Colonic mucosa (tissue), 4 donors: ENCODE data around the gene ABHD3. TPM values are rescaled to one million over a fixed set of nuclear protein-coding genes. Genes with fewer than 3 reads are reported as not detected.
"Not testable (repeated sequence)": the region's sequence is repeated elsewhere in the genome, so short reads cannot be mapped to it uniquely, and the experiment has no call there.

Experiments used
- DNase-seq: peaks from one replicate; pipeline ENCODE4 v3.0.0-alpha.2; 2020
- H3K27ac ChIP-seq: fragments of 200-600 bp; one replicate; pipeline ENCODE4 v1.8.0; 2021
- H3K27me3 ChIP-seq: fragments of 200-600 bp; one replicate; pipeline ENCODE4 v1.8.0; 2021
- H3K36me3 ChIP-seq: fragments of 200-600 bp; one replicate; pipeline ENCODE4 v1.8.0; 2021
- H3K4me1 ChIP-seq: fragments of 200-600 bp; one replicate; pipeline ENCODE4 v1.8.0; 2021; ENCODE audit warnings: mild to moderate bottlenecking
- H3K4me3 ChIP-seq: fragments of 200-600 bp; one replicate; pipeline ENCODE4 v1.8.0; 2021
- H3K9ac ChIP-seq, 2 donors: one replicate each; pipeline ENCODE4 v1.7.0; 2013; ENCODE audit warnings: control low read depth in 2 of 2, low read depth in 2 of 2, low read length in 2 of 2
- H3K9me3 ChIP-seq: fragments of 200-600 bp; one replicate; pipeline ENCODE4 v1.8.0; 2021
- intact Hi-C: fragments of 100-400 bp; cut with DNase I; formaldehyde crosslinking; loops from one replicate; pipeline ENCODE4 v1.14.1; 2022
- total RNA-seq, 2 donors: library from RNA; stranded (reverse); fragmentation: NEBNext Ultra II Directional in 1 of 2; extraction: Animal tissue kit (Norgen Biotek cat#: 25700) in 1 of 2; gene quantifications; one replicate each; pipeline ENCODE4 v1.2.1, GENCODE V29; 2021
- TF ChIP-seq, protein P1 (sequence below): fragments of 200-600 bp; IDR thresholded peaks from one replicate; pipeline ENCODE4 v1.8.0; 2022; ENCODE audit warnings: antibody characterized with exemption, mild to moderate bottlenecking
- donor health status: healthy.
- donor health status: DM: no; HTN: no; CAD: no.
- donor health status: DM: no; HTN: no; CAD: no.

The ABHD3 gene
- total RNA-seq, 2 donors from 2014 or later: 69.3 to 105 TPM

DNA sequence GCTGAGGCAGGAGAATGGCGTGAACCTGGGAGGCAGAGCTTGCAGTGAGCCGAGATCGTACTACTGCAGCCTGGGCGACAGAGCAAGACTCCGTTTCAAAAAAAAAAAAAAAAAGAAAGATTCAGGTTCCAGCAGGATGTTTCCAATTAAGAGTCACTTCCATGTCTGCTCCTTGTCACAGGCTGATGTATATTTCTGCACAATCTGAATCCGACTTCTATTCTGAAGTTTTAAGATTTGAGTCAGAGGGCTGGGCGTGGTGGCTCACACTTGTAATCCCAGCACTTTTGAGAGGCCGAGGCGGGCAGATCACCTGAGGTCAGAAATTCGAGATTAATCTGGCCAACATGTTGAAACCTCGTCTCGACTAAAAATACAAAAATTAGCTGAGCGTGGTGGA lies 67.8 kb downstream of the ABHD3 start:
- intact Hi-C loops: no loop called here
- DNase-seq: no peak
- H3K27me3 ChIP-seq: no peaks in the 10 kb centered on the region
- peaks cover under 1% of the 10 kb centered on the region for H3K36me3 ChIP-seq
- H3K4me1 ChIP-seq: no peaks in the 10 kb centered on the region
- no peaks in the 10 kb centered on the region for H3K9me3 ChIP-seq
- H3K9ac ChIP-seq: no peak overlapping the region
- H3K27ac ChIP-seq: no peak overlapping the region
- no peak overlapping the region for H3K4me3 ChIP-seq
- TF ChIP-seq, protein P1, sequence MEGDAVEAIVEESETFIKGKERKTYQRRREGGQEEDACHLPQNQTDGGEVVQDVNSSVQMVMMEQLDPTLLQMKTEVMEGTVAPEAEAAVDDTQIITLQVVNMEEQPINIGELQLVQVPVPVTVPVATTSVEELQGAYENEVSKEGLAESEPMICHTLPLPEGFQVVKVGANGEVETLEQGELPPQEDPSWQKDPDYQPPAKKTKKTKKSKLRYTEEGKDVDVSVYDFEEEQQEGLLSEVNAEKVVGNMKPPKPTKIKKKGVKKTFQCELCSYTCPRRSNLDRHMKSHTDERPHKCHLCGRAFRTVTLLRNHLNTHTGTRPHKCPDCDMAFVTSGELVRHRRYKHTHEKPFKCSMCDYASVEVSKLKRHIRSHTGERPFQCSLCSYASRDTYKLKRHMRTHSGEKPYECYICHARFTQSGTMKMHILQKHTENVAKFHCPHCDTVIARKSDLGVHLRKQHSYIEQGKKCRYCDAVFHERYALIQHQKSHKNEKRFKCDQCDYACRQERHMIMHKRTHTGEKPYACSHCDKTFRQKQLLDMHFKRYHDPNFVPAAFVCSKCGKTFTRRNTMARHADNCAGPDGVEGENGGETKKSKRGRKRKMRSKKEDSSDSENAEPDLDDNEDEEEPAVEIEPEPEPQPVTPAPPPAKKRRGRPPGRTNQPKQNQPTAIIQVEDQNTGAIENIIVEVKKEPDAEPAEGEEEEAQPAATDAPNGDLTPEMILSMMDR: no peak

DNA sequence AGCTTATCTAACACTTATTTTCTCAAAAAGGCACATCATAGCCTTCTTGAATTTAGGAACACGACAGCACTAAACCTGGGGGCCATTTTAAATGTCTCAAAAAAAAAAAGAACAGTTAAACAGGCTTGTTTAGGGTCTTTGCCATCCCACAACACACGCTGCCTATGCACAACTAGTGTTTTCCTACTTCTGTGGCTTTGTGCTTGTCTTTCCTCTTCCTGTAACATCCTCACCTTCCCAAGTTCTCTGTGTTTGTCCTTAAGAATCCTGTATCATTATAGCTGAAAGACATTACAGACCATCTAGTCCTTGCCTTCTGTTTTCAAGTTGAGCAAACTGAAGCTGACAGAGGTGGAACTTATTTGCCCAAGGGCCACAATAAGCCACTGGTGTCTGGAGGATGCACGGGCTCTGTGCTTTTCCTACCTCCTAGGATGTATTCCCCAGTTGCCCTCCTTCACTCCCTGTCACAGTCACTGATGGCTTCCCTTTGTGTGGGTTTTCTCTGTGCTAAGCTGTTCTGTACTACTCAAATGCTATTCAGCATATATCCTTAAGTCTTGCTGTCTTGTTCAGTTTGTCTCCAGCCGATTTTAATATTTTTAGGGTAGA lies 69.9 kb downstream of the ABHD3 start:
- Histone ChIP-seq H3K27ac (no peak overlapping the region), H3K27me3 (no peaks in the 10 kb centered on the region), H3K4me1 (no peaks in the 10 kb centered on the region), H3K9me3 (no peaks in the 10 kb centered on the region), H3K9ac (no peak overlapping the region), H3K4me3 (no peak overlapping the region), H3K36me3 (peaks cover 6% of the 10 kb centered on the region)
- intact Hi-C loops: no loop called here
- DNase-seq: no peak
- TF ChIP-seq, protein P1: no peak

DNA sequence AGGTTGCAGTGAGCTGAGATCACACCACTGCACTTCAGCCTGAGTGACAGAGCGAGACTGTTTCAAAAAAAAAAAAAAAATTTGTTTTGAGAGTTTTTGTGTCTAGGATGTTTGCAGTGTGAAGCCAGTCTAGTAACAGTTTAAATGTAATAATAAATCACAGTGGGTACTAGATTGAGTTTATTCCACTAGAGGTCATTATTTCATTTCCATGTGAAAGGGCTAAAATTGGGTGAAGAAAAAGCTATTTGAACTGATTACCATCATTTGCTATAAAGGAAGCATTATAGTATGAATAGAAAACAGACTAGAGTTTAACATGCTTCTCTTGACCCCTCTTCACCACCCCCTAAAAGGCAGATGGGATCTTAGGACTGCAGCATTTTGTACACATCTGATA lies 72.2 kb downstream of the ABHD3 start:
- intact Hi-C loops: no loop called here

DNA sequence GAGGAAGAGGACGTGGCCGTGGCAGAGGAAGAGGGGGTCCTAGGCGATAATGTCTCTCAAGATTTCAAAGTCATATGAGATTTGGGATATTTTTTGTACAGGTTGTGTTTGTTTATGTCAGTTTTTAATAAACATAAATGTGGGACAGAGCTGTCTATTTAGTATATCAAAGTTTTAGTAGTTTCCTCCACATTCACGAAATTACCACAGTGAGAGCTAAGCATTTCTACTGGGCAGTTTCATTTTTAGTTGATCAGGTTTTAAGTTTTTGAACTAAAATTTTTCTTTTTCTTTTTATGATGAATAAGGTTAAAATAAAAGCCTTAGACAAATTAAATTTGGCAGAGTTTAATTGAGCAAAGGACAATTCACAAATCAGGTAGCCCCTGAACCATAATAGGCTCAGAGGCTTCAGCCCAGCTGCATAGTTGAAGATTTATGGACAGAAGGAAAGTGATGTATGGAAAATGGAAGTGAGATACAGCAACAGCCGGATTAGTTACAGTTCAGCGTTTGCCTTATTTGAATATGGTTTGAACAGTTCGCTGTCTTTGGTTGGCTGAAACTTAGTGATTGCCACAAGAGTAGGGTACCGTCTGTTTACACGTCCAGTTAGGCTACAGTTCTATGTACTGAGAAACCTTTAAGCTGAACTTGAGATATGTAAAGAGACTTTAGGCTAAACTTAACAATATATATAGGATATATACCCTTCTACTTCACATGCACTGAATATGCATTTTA lies 75.3 kb downstream of the ABHD3 start:
- intact Hi-C loops: no loop called here
- no peak overlapping the region for H3K9ac ChIP-seq
- H3K9me3 ChIP-seq: no peaks in the 10 kb centered on the region
- H3K27ac ChIP-seq: no peak overlapping the region
- DNase-seq: no peak
- no peaks in the 10 kb centered on the region for H3K27me3 ChIP-seq
- TF ChIP-seq, protein P1: no peak
- H3K4me3 ChIP-seq: no peak overlapping the region
- no peaks in the 10 kb centered on the region for H3K4me1 ChIP-seq
- H3K36me3 ChIP-seq: peaks cover 6% of the 10 kb centered on the region

More for the DNA sequence above, 72.2 kb downstream of the ABHD3 start:
- Histone ChIP-seq H3K4me1 (no peaks in the 10 kb centered on the region), H3K27me3 (no peaks in the 10 kb centered on the region), H3K9ac (no peak overlapping the region), H3K27ac (no peak overlapping the region), H3K36me3 (peaks cover 6% of the 10 kb centered on the region), H3K9me3 (no peaks in the 10 kb centered on the region), H3K4me3 (no peak overlapping the region)
- TF ChIP-seq, protein P1: no peak
- DNase-seq: no peak

DNA sequence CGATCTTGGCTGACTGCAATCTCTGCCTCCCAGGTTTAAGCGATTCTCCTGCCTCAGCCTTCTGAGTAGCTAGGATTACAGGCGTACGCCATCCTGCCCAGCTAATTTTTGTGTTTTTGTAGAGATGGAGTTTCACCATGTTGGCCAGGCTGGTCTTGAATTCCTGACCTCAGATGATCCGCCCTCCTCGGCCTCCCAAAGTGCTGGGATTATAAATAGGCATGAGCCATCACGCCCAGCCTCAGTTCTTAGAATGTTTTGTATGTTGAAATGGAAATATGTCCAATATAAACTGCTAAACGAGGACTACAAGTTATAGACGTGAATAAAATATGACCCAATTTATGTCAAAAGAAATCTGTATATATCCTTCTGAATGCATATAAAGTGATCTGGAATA lies 82.9 kb downstream of the ABHD3 start:
- H3K9me3 ChIP-seq, H3K27me3 ChIP-seq, H3K4me3 ChIP-seq, H3K4me1 ChIP-seq, intact Hi-C loops, H3K9ac ChIP-seq, DNase-seq, H3K27ac ChIP-seq: not testable (repeated sequence)
- peaks cover 16% of the 10 kb centered on the region for H3K36me3 ChIP-seq
